RPMI7951 (cell line): ENCODE measurements around the gene PRDX6. TPM values are rescaled to one million over a fixed set of nuclear protein-coding genes. Genes with fewer than 3 reads are reported as not detected.
A peak's percentile ranks its signal among the peaks of the same experiment; 100 is the strongest.
"Not testable (repeated sequence)": the region's sequence is repeated elsewhere in the genome, so short reads cannot be mapped to it uniquely, and the experiment has no call there.

ENCODE experiments used
- DNase-seq: peaks from one replicate; pipeline ENCODE4 v3.0.0-alpha.2; 2012; ENCODE audit warnings: low read depth
- total RNA-seq: library from RNA; depleted of rRNA; stranded (reverse); fragments of >200 nt; shearing (Covaris generic); gene quantifications from 2 replicates; pipeline ENCODE4 v1.2.3, GENCODE V29; 2014; rRNA removed

Gene PRDX6, protein sequence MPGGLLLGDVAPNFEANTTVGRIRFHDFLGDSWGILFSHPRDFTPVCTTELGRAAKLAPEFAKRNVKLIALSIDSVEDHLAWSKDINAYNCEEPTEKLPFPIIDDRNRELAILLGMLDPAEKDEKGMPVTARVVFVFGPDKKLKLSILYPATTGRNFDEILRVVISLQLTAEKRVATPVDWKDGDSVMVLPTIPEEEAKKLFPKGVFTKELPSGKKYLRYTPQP
- total RNA-seq = 317 and 355 TPM in 2 replicates

- DNase-seq = peak; percentile 56
These were observed at the start of gene PRDX6 for GRCh38 chr1:173477286-173478093. Gene PRDX6 (plus strand): TSS chr1:173477335. CDS start chr1:173477398, 63 bp downstream.

GRCh38 chr1:173429471-173430402 is 47.4 kb upstream of the PRDX6 start:
- DNase-seq = peak; percentile 88

DNA sequence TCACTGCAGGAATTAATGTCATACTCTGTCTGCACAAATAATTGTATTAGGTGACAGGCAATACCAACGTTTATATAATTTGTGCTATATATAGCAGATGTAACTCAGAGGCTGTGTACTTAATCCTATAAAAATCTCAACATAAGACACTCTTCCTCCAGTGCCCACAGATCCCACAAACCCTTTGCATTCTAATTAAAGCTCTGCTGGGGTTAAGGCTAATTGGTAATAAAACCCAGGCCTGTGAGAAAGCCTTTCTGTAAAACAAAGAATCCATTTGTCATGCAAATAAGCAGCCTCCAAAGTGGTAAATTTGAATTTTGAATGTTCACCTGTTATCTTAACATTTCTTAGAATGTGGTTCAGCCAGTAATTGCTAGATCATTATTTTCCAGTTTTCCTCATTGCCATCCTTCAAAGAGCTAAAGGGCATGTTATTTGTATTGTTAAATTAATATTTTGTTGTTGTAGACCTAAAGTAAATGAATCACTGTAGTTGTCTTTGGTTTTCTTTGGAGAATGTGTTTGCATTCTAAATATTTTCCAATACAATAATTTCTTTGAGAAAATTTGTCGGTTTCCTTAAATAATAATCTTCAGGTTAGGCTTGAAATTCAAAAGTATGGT is 46.3 kb upstream of the PRDX6 start:
- DNase-seq = no peak

GRCh38 chr1:173431304-173432045 is 45.7 kb upstream of the PRDX6 start:
- DNase-seq = peak; percentile 82

GRCh38 chr1:173432331-173432730 is 44.8 kb upstream of the PRDX6 start:
- DNase-seq = no peak

DNA sequence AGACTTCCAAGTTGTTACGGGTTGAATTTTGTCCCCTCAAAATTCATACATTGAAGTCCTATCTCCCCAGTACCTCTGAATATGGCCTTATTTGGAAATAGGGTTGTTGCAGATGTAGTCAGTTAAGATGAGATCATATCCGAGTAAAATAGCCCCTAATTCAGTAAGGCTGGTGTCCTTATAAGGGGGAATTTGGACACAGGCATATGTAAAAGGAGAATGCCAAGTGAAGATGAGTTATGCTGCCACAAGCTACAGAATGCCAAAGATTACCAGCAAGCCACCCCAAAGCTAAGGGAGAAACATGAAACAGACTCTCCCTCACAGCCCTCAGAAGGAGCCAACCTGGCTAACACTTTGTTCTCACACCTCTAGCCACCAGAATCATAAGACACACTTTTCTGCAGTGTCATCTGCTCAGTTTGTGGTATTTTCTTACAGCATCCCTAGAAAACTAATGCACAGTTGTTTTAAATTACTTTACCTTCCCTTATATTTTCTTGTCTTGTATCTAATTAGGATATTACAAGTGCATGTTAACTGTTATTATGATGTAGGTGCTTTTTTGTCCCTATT is 43.3 kb upstream of the PRDX6 start:
- no peak for DNase-seq

DNA sequence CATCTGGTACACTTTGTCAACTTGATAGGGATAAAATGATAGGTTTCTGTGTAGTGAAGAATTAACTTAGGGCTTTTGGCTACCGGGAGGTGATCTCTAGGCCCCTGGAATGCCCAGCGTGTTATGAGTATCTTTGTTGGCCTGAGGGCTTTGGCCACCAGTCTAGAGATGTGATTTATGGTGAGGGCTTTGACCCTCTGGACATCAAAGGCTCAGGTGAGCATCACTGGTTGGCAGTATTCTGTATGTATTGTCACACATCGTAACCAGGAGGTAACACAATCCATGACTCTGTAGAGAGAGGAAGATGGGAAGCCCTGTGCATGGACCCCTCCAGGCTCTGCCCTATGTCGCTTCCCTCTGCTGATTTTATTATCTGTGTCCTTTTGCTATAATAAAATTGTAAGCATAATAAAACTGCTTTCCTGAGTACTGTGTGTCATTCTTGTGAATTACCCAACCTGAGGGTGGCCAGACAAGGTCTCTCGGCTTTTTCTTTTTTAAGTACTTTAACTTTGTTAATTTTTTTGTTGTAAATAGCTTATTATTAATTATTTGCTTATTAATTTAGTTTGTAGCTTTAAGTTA is 40.2 kb upstream of the PRDX6 start:
- DNase-seq = no peak

GRCh38 chr1:173438675-173439074 is 38.5 kb upstream of the PRDX6 start:
- no peak for DNase-seq

GRCh38 chr1:173440430-173440829 is 36.7 kb upstream of the PRDX6 start:
- DNase-seq = no peak

DNA sequence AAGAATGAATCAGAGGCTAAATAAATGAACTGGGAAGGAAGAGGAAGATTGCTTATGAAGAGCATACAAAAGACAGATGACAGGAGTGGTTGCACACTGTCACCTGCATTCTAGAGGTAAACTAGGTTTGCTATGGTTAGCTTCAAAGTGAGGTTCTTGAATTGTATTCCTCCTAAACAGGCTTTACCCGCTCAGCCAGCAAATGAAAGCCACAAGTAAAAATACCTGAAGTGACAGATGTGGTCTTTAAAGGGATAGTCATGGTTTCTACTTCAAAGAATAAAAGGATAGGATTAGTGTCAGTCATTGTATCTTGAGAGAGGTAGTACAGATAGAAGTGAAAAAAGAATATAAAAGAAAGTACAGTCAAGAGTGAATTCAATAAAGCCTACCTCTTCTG is 32.4 kb upstream of the PRDX6 start:
- no peak for DNase-seq

DNA sequence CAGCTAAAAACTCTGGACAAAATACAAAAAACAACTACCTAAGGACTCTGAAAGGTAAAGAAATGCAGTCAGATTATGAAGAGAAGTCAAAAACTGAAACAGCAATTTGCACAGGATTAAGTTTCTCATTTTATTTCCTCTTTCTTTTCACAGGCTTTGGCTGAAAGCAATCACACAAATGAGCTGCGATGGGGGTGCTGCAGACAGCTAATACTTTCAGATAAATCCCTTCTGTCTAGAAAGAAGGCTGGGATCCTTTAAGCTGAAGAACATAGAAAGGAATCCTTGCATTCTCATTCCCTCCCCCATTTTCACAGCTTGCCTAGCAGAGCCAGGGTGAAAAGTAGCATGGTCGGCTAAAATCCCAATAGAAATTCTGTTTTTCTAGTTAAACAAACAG is 32.0 kb upstream of the PRDX6 start:
- no peak for DNase-seq

GRCh38 chr1:173445656-173446055 is 31.5 kb upstream of the PRDX6 start:
- DNase-seq = no peak

- DNase-seq = no peak
These were observed 29.9 kb upstream of the PRDX6 start for GRCh38 chr1:173447224-173447623.

- no peak for DNase-seq
These were observed 28.2 kb upstream of the PRDX6 start for GRCh38 chr1:173448945-173449344.

GRCh38 chr1:173451981-173452380 is 25.2 kb upstream of the PRDX6 start:
- no peak for DNase-seq

- no peak for DNase-seq
These were observed 23.2 kb upstream of the PRDX6 start for GRCh38 chr1:173453982-173454381.

DNA sequence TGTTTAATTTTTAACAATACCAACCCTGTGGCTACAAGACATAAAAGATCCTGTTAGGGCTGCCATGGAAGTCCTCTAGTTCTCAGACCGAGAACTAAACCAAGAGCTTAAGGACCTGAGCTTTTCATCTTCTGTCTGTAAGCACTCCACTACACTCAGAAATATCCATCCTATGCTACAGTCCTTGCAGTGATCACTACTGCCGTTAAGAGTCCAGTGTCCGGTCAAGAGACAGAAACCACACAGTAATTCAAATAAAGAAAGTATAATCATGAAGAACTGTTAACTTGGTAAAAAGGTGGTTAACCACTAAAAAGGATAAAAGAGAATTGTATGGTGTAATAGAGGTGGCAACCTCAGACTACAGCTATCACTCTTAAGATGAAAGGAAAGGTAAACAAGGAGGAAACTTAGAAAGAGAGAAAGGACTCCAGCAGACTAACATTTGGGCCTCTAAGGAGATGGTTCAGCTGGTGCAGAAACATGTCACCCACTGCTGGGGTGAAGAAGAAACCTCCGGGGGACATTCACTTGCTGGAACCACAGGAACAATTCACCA is 22.1 kb upstream of the PRDX6 start:
- DNase-seq = no peak

GRCh38 chr1:173459885-173460284 is 17.2 kb upstream of the PRDX6 start:
- DNase-seq = no peak

GRCh38 chr1:173462666-173463065 is 14.5 kb upstream of the PRDX6 start:
- DNase-seq = not testable (repeated sequence)

- DNase-seq = not testable (repeated sequence)
These were observed 12.9 kb upstream of the PRDX6 start for GRCh38 chr1:173464185-173464584.
